IMR-90 (cell line): Measurements from ENCODE around the gene ORMDL2. TPM values are rescaled to one million over a fixed set of nuclear protein-coding genes. Genes with fewer than 3 reads are reported as not detected.

Experiments used
- ATAC-seq: fragments of 200-7000 bp; cut with Tn5 transposase; 2 replicates; pipeline ENCODE4 v1.9.1; 2020; ENCODE audit warnings: low read depth, mild to moderate bottlenecking, moderate library complexity
- BruUV-seq: library from RNA; stranded (reverse); fragments of 400-500 nt; replicated peaks from 2 replicates; lab custom pipeline; 2021; lab: Mats Ljungman, UMichigan
- CTCF ChIA-PET: fragments of 300-600 bp; formaldehyde crosslinking; extraction: SDS; loops from one replicate; lab custom pipeline; 2021; ENCODE audit warnings: antibody characterized with exemption; lab: Yijun Ruan, JAX
- POLR2A ChIA-PET: fragments of 300-600 bp; sonication (Branson Sonifier 250); formaldehyde crosslinking; loops from one replicate; lab custom pipeline; 2022; ENCODE audit warnings: antibody characterized with exemption; ENCODE audit not compliant: unreplicated experiment; lab: Charles Lee
- DNase-seq: peaks from one replicate; pipeline ENCODE4 v3.0.0; 2013
- H2AFZ ChIP-seq: replicated peaks from 2 replicates; pipeline ENCODE3; 2013; ENCODE audit warnings: low read length, mild to moderate bottlenecking; ENCODE audit not compliant: poor library complexity
- H2AK5ac ChIP-seq: 2 replicates; pipeline ENCODE4 v1.6.1; 2013; ENCODE audit warnings: low read depth, low read length, inconsistent platforms
- H2AK9ac ChIP-seq: replicated peaks from 2 replicates; pipeline ENCODE3; 2013; ENCODE audit warnings: mild to moderate bottlenecking, low read depth, low read length, moderate library complexity; ENCODE audit not compliant: poor library complexity
- H2BK120ac ChIP-seq: 2 replicates; pipeline ENCODE4 v1.6.1; 2013; ENCODE audit warnings: low read depth, low read length, inconsistent platforms
- H2BK15ac ChIP-seq: 3 replicates; pipeline ENCODE4 v1.6.1; 2013; ENCODE audit warnings: low read depth, low read length, inconsistent platforms
- H2BK20ac ChIP-seq: 2 replicates; pipeline ENCODE4 v1.6.1; 2013; ENCODE audit warnings: low read depth, mild to moderate bottlenecking, inconsistent platforms, low read length, moderate library complexity
- H2BK5ac ChIP-seq: 2 replicates; pipeline ENCODE4 v1.6.1; 2013; ENCODE audit warnings: mild to moderate bottlenecking, low read depth, low read length, inconsistent platforms; ENCODE audit not compliant: poor library complexity, severe bottlenecking
- H3K14ac ChIP-seq: replicated peaks from 2 replicates; pipeline ENCODE4 v1.6.1; 2013; ENCODE audit warnings: low read depth, low read length, inconsistent platforms
- H3K18ac ChIP-seq: 2 replicates; pipeline ENCODE4 v1.6.1; 2013; ENCODE audit warnings: low read depth, low read length, control low read depth
- H3K23ac ChIP-seq: 2 replicates; pipeline ENCODE4 v1.6.1; 2013; ENCODE audit warnings: low read depth, low read length, inconsistent platforms
- H3K27ac ChIP-seq: 2 replicates; pipeline ENCODE4 v1.5.1; 2013; ENCODE audit warnings: mild to moderate bottlenecking, control low read depth, low read length; ENCODE audit not compliant: insufficient read depth
- H3K27me3 ChIP-seq: 2 replicates; pipeline ENCODE4 v1.6.1; 2013; ENCODE audit warnings: low read length; ENCODE audit not compliant: control insufficient read depth, insufficient read depth
- H3K36me3 ChIP-seq: 2 replicates; pipeline ENCODE4 v1.6.1; 2013; ENCODE audit warnings: low read length, mixed read lengths; ENCODE audit not compliant: control insufficient read depth, insufficient read depth
- H3K4ac ChIP-seq: 2 replicates; pipeline ENCODE4 v1.6.1; 2013; ENCODE audit warnings: low read depth, low read length, inconsistent platforms
- H3K4me1 ChIP-seq: 2 replicates; pipeline ENCODE4 v1.6.1; 2013; ENCODE audit warnings: low read length, mixed read lengths; ENCODE audit not compliant: control insufficient read depth, insufficient read depth
- H3K4me2 ChIP-seq: 2 replicates; pipeline ENCODE4 v1.6.1; 2013; ENCODE audit warnings: low read depth, mild to moderate bottlenecking, control low read depth, low read length, moderate library complexity
- H3K4me3 ChIP-seq: 2 replicates; pipeline ENCODE4 v1.5.1; 2013; ENCODE audit warnings: low read depth, mild to moderate bottlenecking, control low read depth, low read length, moderate library complexity; ENCODE audit not compliant: insufficient read depth
- H3K56ac ChIP-seq: 2 replicates; pipeline ENCODE4 v1.6.1; 2013; ENCODE audit warnings: low read length, inconsistent platforms; ENCODE audit not compliant: insufficient read depth; ENCODE audit errors: extremely low read depth
- H3K79me1 ChIP-seq, 2 experiments: 2 replicates each; pipeline ENCODE4 v1.6.1; 2013; ENCODE audit warnings: low read length in 2 of 2, inconsistent platforms in 1 of 2, low read depth in 1 of 2
- H3K9ac ChIP-seq: 2 replicates; pipeline ENCODE4 v1.6.1; 2013; ENCODE audit warnings: low read depth, low read length, control low read depth
- H3K9me1 ChIP-seq: 2 replicates; pipeline ENCODE4 v1.6.1; 2013; ENCODE audit warnings: low read length, inconsistent platforms; ENCODE audit not compliant: insufficient read depth
- H3K9me3 ChIP-seq: 2 replicates; pipeline ENCODE4 v1.6.1; 2013; ENCODE audit warnings: low read length; ENCODE audit not compliant: control insufficient read depth, insufficient read depth
- H4K20me1 ChIP-seq: 2 replicates; pipeline ENCODE4 v1.6.1; 2013; ENCODE audit warnings: low read length, inconsistent platforms; ENCODE audit not compliant: insufficient read depth
- H4K5ac ChIP-seq: 2 replicates; pipeline ENCODE4 v1.6.1; 2013; ENCODE audit warnings: mild to moderate bottlenecking, low read depth, low read length, control low read depth
- H4K8ac ChIP-seq, 2 experiments: 2 replicates each; pipeline ENCODE4 v1.6.1; 2013; ENCODE audit warnings: low read depth in 2 of 2, low read length in 2 of 2, control low read depth in 1 of 2, inconsistent platforms in 1 of 2
- H4K91ac ChIP-seq: 2 replicates; pipeline ENCODE4 v1.6.1; 2013; ENCODE audit warnings: low read depth, low read length, inconsistent platforms; ENCODE audit not compliant: insufficient read depth
- CEBPB ChIP-seq: IDR thresholded peaks from 2 replicates; pipeline ENCODE4 v1.6.1; 2012; ENCODE audit warnings: low read depth, low read length, improper control_type of control experiment
- ELK1 ChIP-seq: fragments of 150-350 bp; IDR thresholded peaks from 2 replicates; pipeline ENCODE4 v1.6.1; 2016; ENCODE audit warnings: low read depth, mild to moderate bottlenecking, low read length, moderate library complexity, borderline replicate concordance
- FOS ChIP-seq: fragments of 150-350 bp; IDR thresholded peaks from 2 replicates; pipeline ENCODE4 v1.6.1; 2016; ENCODE audit warnings: low read depth, low read length
- NFE2L2 ChIP-seq: fragments of 150-350 bp; IDR thresholded peaks from 2 replicates; pipeline ENCODE4 v1.6.1; 2016; ENCODE audit warnings: low read depth, mild to moderate bottlenecking, low read length
- RAD21 ChIP-seq: IDR thresholded peaks from 2 replicates; pipeline ENCODE4 v1.6.1; 2012; ENCODE audit warnings: low read length, improper control_type of control experiment
- RCOR1 ChIP-seq: IDR thresholded peaks from 2 replicates; pipeline ENCODE4 v1.6.1; 2012; ENCODE audit warnings: mild to moderate bottlenecking, low read length, improper control_type of control experiment; ENCODE audit not compliant: insufficient replicate concordance
- RFX5 ChIP-seq: IDR thresholded peaks from 2 replicates; pipeline ENCODE4 v1.8.0; 2012; ENCODE audit warnings: low read depth, mild to moderate bottlenecking, low read length, moderate library complexity
- SMC3 ChIP-seq: fragments of 150-350 bp; IDR thresholded peaks from 2 replicates; pipeline ENCODE4 v1.6.1; 2016; ENCODE audit warnings: low read depth, mild to moderate bottlenecking, antibody characterized with exemption, low read length, moderate library complexity
- USF2 ChIP-seq: fragments of 150-350 bp; IDR thresholded peaks from 2 replicates; pipeline ENCODE4 v1.6.1; 2017; ENCODE audit warnings: mild to moderate bottlenecking, antibody characterized with exemption, low read length, low read depth
- WGBS, 2 experiments: methylation state at CpG; one replicate each; pipeline versions ENCODE4 v1.1.5 to v1.1.7; 2013; ENCODE audit warnings: missing lambda C conversion rate in 2 of 2; ENCODE audit not compliant: insufficient read length in 1 of 2; ENCODE audit errors: extremely low coverage in 2 of 2; 5-methylcytosine and 5-hydroxymethylcytosine counted together
- dilution Hi-C: fragments of 300-500 bp; cut with HindIII; formaldehyde crosslinking; loops from one replicate; pipeline ENCODE4 v1.14.3; 2018; ENCODE audit warnings: low sequenced_read_pairs; ENCODE audit not compliant: unreplicated experiment
- in situ Hi-C: fragments of 300-500 bp; cut with MboI; formaldehyde crosslinking; loops from 3 replicates; pipeline ENCODE4 v1.14.3; 2019; ENCODE audit warnings: low sequenced_read_pairs, inconsistent platforms, mixed read lengths
- intact Hi-C: fragments of 100-400 bp; cut with micrococcal nuclease; formaldehyde crosslinking; loops from 2 replicates; pipeline ENCODE4 v1.10.0; 2022
- polyA plus RNA-seq, 3 experiments: library from polyadenylated mRNA; depleted of rRNA; stranded (reverse); fragments of >200 nt; gene quantifications; 2 replicates each; pipeline ENCODE4 v1.2.3, GENCODE V29; 2012; ENCODE audit warnings: low replicate concordance in 1 of 3
- total RNA-seq: library from RNA; depleted of rRNA; stranded (reverse); fragments of >200 nt; gene quantifications from 2 replicates; pipeline ENCODE4 v1.2.3, GENCODE V29; 2012

The ORMDL2 gene
- total and polyA plus RNA-seq, 2 of the 4 experiments (the other 2 are of a cell fraction): 20.4 to 39.7 TPM

GRCh38 chr12:55861396-55861795 is 43.6 kb downstream of the ORMDL2 start:
- Histone ChIP-seq H2AK5ac (no peak overlapping the region), H3K4ac (no peak overlapping the region), H3K27me3 (no peaks in the 10 kb centered on the region), H3K4me1 (no peaks in the 10 kb centered on the region), H2BK5ac (no peak overlapping the region), H4K5ac (no peak overlapping the region), H3K79me1 (no peaks in the 10 kb centered on the region), H2AK9ac (no peak overlapping the region), H3K27ac (no peak overlapping the region), H4K20me1 (no peaks in the 10 kb centered on the region), H3K36me3 (no peaks in the 10 kb centered on the region), H4K91ac (no peak overlapping the region), H3K4me2 (no peak overlapping the region), H3K4me3 (no peak overlapping the region), H3K23ac (no peak overlapping the region), H2BK20ac (no peak overlapping the region), H3K18ac (no peak overlapping the region), H3K9me3 (no peaks in the 10 kb centered on the region; the same call in 1 of the 2 replicates), H4K8ac (no peak overlapping the region), H3K14ac (no peak overlapping the region), H3K9me1 (no peaks in the 10 kb centered on the region), H3K9ac (no peak overlapping the region), H2AFZ (no peak overlapping the region), H2BK15ac (no peak overlapping the region), H2BK120ac (no peak overlapping the region), H3K56ac (no peak overlapping the region)
- WGBS, 2 experiments: no CpG with 5 or more reads among the region's 8 CpGs
- TF ChIP-seq ELK1: no peak
- no peak for TF ChIP-seq SMC3
- no peak for TF ChIP-seq RFX5
- TF ChIP-seq FOS: no peak
- TF ChIP-seq RCOR1: no peak
- no peak for TF ChIP-seq RAD21
- no peak for TF ChIP-seq USF2
- no peak for TF ChIP-seq CEBPB
- no peak for TF ChIP-seq NFE2L2
- in situ Hi-C loops (no loop called here), dilution Hi-C loops (no loop called here), intact Hi-C loops (no loop called here)
- no TSS peak for BruUV-seq
- POLR2A ChIA-PET: no interaction called here
- ATAC-seq: no peak
- CTCF ChIA-PET: no interaction called here
- no peak for DNase-seq
